MV-4-11 (cell line): ENCODE data around the gene C2orf76.

Source experiments
- DNase-seq: peaks from one replicate; lab custom pipeline; 2025; lab: John Stamatoyannopoulos, UW

C2orf76 gene

GRCh38 chr2:119264781-119265692 is 101.6 kb downstream of the C2orf76 start:
- peak; percentile 9 for DNase-seq

DNA sequence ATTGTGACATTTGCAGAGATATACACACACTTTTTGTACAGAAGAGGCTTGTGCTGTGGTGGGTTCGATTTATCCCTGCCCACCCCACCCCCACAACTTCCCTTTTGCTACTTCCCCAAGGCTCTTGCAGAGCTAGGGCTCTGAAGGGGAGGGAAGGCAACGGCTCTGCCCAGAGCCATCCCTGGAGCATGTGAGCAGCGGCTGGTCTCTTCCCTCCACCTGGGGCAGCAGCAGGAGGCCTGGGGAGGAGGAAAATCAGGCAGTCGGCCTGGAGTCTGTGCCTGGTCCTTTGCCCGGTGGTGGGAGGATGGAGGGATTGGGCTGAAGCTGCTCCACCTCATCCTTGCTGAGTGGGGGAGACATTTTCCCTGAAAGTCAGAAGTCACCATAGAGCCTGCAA is 103.0 kb downstream of the C2orf76 start:
- peak; percentile 88 for DNase-seq

GRCh38 chr2:119263025-119263424 is 103.6 kb downstream of the C2orf76 start:
- DNase-seq: no peak

DNA sequence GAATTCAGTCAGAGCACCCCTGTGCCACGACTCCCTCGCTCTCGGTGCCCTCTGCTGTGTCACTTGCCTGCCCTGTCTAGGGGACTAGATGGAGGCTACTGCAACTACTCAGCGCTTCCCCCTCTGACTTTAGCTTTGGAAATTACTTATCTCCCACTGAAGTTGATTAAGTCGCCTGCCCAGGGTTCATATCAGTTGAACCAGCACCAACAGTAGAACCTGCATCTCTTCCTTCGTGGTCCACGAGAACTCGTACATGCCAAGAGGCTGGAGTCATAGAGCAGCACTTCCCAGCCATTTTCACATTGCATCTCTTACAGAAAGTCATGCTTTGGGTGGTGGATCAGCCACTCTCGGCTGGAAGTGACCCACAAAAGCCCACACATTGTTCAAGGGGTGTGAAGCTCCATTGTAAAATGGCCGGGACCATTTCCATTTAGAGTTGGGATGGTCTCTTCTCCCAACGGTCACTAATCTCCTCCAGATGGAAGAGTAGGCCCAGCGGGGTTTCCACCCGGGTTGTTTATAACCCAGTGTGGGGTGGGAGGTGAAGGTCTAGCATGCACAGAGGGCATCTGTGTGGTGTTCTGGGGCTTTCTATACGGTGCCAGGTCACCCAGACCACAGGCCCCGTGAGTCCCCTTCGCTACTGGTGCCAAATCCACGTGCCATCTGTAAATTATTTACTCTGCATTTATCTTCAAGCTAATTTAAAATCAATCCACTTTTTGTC is 105.0 kb downstream of the C2orf76 start:
- no peak for DNase-seq

DNA sequence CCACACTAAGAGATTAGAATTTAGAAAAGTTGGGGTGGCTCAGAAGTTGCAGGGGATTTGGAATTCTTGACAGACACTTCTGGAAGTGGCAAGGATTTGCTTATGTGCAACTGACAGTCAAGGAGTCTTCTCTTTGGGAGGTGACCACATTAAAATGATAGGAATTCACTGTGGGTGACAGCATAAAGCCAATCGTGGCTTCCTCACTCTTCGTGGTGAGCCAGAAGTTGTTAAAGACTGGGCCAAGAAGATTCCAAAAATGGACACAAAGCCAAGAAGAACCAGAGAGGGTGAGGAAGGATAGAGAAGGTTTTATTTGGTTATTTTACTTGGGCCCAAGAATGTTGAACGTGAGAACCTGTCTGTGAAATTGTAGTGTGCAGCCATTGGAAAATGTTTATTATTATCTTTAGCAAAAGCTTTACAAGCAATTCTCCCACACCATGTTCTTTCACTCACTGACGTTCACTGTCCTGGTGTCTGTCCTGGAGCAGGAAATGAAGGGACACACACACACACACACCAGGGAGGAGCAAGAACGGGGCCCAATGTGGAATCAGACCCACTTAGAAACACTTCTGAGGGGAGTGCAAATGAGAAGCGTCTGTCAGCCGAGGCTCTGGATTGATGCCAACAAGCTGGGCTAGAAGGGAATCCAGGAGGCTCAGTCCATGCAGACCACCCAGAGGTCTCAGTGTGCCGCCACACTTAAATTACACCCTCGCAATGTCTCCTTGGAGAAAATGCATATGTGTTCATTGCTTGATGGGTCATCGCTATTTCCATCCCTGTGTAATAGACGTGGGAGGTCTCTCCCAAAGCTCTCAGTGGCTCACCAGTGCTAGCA is 105.8 kb downstream of the C2orf76 start:
- no peak for DNase-seq

DNA sequence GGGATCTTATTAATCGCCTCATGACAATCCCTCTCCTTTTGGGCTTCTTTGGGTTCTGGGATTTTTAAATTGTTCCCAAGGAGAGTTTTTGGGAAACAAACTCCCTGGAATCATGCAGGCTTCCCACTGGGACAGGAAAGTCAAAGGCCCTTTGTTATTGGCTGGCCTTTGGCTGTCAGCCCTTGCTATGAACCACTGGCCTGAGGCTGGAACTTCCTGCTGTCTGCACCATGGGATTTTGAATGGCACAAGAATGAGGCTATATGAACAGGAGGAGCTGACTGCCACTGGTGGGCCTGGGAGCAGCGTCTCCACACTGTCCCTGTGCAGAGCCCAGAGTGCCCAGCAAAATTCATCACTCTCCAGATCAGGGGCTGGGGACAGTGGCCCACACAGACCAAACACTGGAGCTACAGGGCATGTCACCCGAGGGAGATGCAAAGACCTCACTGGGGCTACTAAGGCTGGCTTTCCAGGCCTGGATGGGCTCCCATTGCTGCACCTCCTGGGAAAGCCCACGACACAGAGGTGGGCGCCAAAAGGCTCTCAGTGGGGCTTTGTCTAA is 107.3 kb downstream of the C2orf76 start:
- DNase-seq: no peak

DNA sequence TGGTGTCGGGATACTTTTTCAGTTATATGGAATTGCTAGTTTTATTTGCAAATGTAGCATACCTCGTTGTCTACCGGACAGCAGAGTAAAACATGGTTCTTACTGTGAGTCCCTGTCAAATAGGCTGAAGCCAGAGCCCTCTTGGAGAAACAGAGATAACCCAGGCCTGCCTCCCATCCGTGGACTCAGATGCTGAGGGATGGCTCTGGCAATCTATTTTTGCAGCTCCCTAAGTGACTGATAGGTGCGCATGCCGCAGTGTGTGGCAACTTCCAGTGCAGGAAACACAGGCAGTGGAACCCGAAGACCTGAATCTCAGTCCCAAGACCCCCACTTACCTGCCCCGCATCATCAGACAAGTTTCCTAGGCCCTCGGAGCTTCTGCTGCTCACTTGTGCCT is 109.4 kb downstream of the C2orf76 start:
- no peak for DNase-seq

DNA sequence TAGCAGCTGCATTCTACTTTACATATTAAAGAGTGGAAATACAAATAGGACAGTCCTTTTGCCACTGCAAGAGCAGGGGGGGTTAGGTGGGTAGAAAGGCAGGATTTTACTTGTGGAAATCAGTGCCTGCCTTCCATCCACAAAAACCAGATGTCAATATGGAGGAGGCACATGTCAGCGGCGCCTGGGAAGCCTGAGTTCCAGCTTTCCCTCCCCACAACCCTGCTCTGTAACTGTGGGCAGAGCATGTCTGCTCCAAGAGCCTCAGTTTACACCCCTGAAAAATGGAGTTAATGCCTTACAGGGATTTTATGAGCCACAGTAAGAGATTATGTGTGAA is 110.1 kb downstream of the C2orf76 start:
- no peak for DNase-seq

GRCh38 chr2:119255760-119256581 is 110.7 kb downstream of the C2orf76 start:
- no peak for DNase-seq

- no peak for DNase-seq
Observed at GRCh38 chr2:119254601-119255080, 112.0 kb downstream of the C2orf76 start.

- DNase-seq: no peak
Observed at GRCh38 chr2:119253760-119254600, 112.7 kb downstream of the C2orf76 start.

- DNase-seq: no peak
Observed at GRCh38 chr2:119253114-119253702, 113.4 kb downstream of the C2orf76 start.
